ENCODE measurements around the gene LARGE1. TPM values are rescaled to one million over a fixed set of nuclear protein-coding genes. Genes with fewer than 3 reads are reported as not detected.
A peak's percentile ranks its signal among the peaks of the same experiment; 100 is the strongest.

Gene LARGE1
- total RNA-seq, 1 experiment from 2014 or later: 1.3 TPM

- POLR2A ChIA-PET (ENCODE audit: unreplicated experiment): no interaction called here
- H3K4me3 ChIP-seq (ENCODE audit: low read length): no peak overlapping the region
- ATAC-seq (no peak), DNase-seq (no peak)
- H3K4me1 ChIP-seq (ENCODE audit: insufficient read depth, low read length): no peaks in the 10 kb centered on the region
- intact Hi-C loops (cut with micrococcal nuclease): no loop called here
- H2AFZ ChIP-seq (ENCODE audit: low read length): no peak overlapping the region
- H3K9me3 ChIP-seq (ENCODE audit: low read length): no peaks in the 10 kb centered on the region
- no TSS peak for BruUV-seq (replicated peaks)
- H3K9ac ChIP-seq (ENCODE audit: low read length): no peak overlapping the region
- no peak overlapping the region for H3K4me2 ChIP-seq (ENCODE audit: low read length)
- H3K36me3 ChIP-seq (ENCODE audit: low read depth, low read length): no peaks in the 10 kb centered on the region
- H3F3A ChIP-seq (ENCODE audit: low read length, unreplicated experiment): no peaks in the 10 kb centered on the region
- no peaks in the 10 kb centered on the region for H3K27me3 ChIP-seq (ENCODE audit: low read length)
- no peak overlapping the region for H3K27ac ChIP-seq (ENCODE audit: low read length)
- CTCF ChIA-PET: no interaction called here
- no peaks in the 10 kb centered on the region for H3K79me2 ChIP-seq (ENCODE audit: low read length)
- TF ChIP-seq EZH2phosphoT487 (IDR thresholded peaks at IDR 0.05; ENCODE audit: borderline replicate concordance, low read length): no peak
- no peak for TF ChIP-seq EZH2 (IDR thresholded peaks at IDR 0.05; ENCODE audit: low read length, unreplicated experiment)
- no peak for TF ChIP-seq CTCF (conservative IDR thresholded peaks at IDR 0.05; ENCODE audit: low read depth, low read length)
- H3K9me2 ChIP-seq (replicated peaks; ENCODE audit: low read length): no peaks in the 10 kb centered on the region
- no peaks in the 10 kb centered on the region for H4K20me1 ChIP-seq (ENCODE audit: low read length)
These were observed 515.6 kb downstream of the LARGE1 start for GRCh38 chr22:33404723-33405122.

- H3K9me2 ChIP-seq (replicated peaks; ENCODE audit: low read length): no peaks in the 10 kb centered on the region
- H4K20me1 ChIP-seq (ENCODE audit: low read length): no peaks in the 10 kb centered on the region
- no peaks in the 10 kb centered on the region for H3K4me1 ChIP-seq (ENCODE audit: insufficient read depth, low read length)
- no peaks in the 10 kb centered on the region for H3K27me3 ChIP-seq (ENCODE audit: low read length)
- H3K9ac ChIP-seq (ENCODE audit: low read length): no peak overlapping the region
- intact Hi-C loops (cut with micrococcal nuclease): no loop called here
- H3K79me2 ChIP-seq (ENCODE audit: low read length): no peaks in the 10 kb centered on the region
- H3K9me3 ChIP-seq (ENCODE audit: low read length): no peaks in the 10 kb centered on the region
- H3K4me2 ChIP-seq (ENCODE audit: low read length): no peak overlapping the region
- BruUV-seq (replicated peaks): no TSS peak
- H3F3A ChIP-seq (ENCODE audit: low read length, unreplicated experiment): no peaks in the 10 kb centered on the region
- ChIA-PET POLR2A (ENCODE audit: unreplicated experiment) (no interaction called here), CTCF (no interaction called here)
- no peak overlapping the region for H2AFZ ChIP-seq (ENCODE audit: low read length)
- ATAC-seq (no peak), DNase-seq (no peak)
- no peak overlapping the region for H3K4me3 ChIP-seq (ENCODE audit: low read length)
- TF ChIP-seq EZH2phosphoT487 (IDR thresholded peaks at IDR 0.05; ENCODE audit: borderline replicate concordance, low read length) (no peak), EZH2 (IDR thresholded peaks at IDR 0.05; ENCODE audit: low read length, unreplicated experiment) (no peak), CTCF (conservative IDR thresholded peaks at IDR 0.05; ENCODE audit: low read depth, low read length) (no peak)
- H3K27ac ChIP-seq (ENCODE audit: low read length): no peak overlapping the region
- no peaks in the 10 kb centered on the region for H3K36me3 ChIP-seq (ENCODE audit: low read depth, low read length)
These were observed 518.0 kb downstream of the LARGE1 start for GRCh38 chr22:33402325-33402724.

GRCh38 chr22:33401291-33401690 lies 519.0 kb downstream of the LARGE1 start:
- H4K20me1 ChIP-seq (ENCODE audit: low read length): no peaks in the 10 kb centered on the region
- no peak overlapping the region for H3K4me2 ChIP-seq (ENCODE audit: low read length)
- H3K4me3 ChIP-seq (ENCODE audit: low read length): no peak overlapping the region
- no peaks in the 10 kb centered on the region for H3K36me3 ChIP-seq (ENCODE audit: low read depth, low read length)
- no peaks in the 10 kb centered on the region for H3K4me1 ChIP-seq (ENCODE audit: insufficient read depth, low read length)
- ChIA-PET CTCF (no interaction called here), POLR2A (ENCODE audit: unreplicated experiment) (no interaction called here)
- no peak overlapping the region for H2AFZ ChIP-seq (ENCODE audit: low read length)
- peak; percentile 1 for DNase-seq
- ATAC-seq: no peak
- intact Hi-C loops (cut with micrococcal nuclease): no loop called here
- no peak overlapping the region for H3K27ac ChIP-seq (ENCODE audit: low read length)
- H3K9me3 ChIP-seq (ENCODE audit: low read length): no peaks in the 10 kb centered on the region
- H3K79me2 ChIP-seq (ENCODE audit: low read length): no peaks in the 10 kb centered on the region
- no peak overlapping the region for H3K9ac ChIP-seq (ENCODE audit: low read length)
- no peaks in the 10 kb centered on the region for H3K9me2 ChIP-seq (replicated peaks; ENCODE audit: low read length)
- no peaks in the 10 kb centered on the region for H3K27me3 ChIP-seq (ENCODE audit: low read length)
- TF ChIP-seq EZH2 (IDR thresholded peaks at IDR 0.05; ENCODE audit: low read length, unreplicated experiment) (no peak), CTCF (conservative IDR thresholded peaks at IDR 0.05; ENCODE audit: low read depth, low read length) (no peak)
- H3F3A ChIP-seq (ENCODE audit: low read length, unreplicated experiment): no peaks in the 10 kb centered on the region
- BruUV-seq (replicated peaks): no TSS peak
